ENCODE results near the gene ZNF333.

The ZNF333 gene

DNA sequence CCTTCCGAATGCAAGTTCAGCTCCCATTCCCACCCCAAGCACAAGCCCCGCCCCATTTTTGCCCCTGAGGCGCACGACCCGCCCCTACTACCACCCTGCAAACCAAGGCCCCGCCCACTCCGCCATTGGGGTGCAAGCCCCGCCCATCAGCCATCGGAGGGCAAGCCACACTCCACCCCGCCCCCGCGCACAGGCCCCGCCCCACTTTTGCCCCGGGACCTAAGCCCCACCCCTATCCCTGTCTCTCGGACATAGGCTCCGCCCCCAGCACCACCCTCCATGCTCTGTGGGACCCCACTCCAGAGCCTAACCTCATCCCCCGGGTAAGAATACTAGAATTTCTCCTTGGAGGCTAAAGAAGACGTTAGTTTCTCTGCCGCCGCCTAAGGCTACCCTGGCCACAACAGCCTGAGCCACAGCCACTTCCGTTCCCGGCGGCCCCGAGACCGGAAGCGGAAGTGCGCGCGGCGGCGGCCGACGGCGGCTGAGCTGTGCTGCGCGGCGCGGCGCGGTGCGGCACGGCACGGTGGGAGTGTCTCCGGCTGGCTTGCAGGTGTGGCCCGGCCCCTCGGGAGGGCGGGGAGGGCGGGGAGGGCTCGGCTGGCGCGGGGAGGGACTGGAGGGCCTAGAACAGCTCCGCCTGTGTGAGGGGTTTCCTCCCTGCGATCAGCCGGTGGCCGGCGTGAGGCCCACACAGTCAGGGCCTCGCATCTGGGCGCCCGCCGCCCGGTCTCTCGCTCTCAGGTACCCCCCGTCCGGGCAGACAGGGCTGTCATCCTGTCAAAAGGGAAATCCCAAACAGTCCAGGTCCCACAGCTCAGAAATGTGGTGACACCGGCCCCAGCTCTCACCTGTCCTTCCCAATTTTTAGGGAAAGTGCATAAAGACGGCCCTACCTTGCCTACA lies at the start of gene ZNF333:
Gene ZNF333, plus strand, starts transcription at position 451 of the 906 bp plus-strand sequence. CDS start 3,444 bp downstream, outside the sequence.
- peak; percentile 98 for DNase-seq

DNA sequence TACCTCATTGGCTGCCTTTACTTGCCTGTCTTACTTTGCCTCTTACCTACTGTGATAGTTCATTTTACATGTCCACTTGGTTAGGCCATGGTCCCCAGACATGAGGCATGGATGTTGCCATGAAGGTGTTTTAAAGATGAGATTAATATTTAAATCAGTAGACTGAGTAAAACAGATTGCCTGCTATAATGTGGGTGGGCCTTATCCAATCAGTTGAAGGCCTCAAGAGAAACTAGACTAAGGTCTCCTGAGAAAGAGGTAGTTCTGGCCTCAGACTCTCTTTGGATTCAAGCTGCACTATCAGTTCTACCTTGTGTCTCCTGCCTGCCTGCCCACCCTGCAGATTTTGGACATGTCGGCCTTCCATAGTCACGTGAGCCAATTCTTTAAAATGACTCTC lies 41.3 kb upstream of the ZNF333 start:
- DNase-seq, result no peak

DNA sequence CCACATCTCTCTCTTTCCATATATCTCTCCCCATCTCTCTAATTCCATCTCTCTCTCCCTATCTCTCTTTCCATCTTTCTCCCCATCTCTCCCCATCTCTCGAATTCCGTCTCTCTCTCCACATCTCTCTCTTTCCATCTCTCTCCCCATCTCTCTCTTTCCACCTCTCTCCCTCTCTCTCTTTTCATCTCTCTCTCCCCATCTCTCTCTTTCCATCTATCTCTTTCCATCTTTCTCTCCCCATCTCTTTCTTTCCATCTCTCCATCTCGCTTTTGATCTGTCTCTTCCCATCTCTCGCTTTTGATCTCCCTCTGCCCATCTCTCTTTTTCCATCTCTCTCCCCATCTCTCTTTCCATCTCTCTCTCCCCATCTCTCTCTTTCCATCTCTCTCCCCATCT lies 40.8 kb upstream of the ZNF333 start:
- no peak for DNase-seq

DNA sequence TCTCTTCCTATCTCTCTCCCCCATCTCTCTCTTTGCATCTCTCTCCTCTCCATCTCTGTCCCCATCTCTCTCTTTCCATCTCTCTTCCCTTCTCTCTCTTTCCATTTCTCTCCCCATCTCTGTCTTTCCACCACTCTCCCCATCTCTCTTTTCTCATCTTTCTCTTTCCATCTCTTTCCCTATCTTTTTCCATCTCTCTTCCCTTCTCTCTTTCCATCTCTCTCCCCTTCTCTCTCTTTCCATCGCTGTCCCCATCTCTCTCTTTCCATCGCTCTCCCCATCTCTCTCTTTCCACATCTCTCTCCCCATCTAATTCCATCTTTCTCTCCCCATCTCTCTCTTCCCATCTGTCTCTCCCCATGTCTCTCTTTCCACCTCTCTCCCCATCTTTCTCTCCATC lies 39.7 kb upstream of the ZNF333 start:
- DNase-seq, result no peak

DNA sequence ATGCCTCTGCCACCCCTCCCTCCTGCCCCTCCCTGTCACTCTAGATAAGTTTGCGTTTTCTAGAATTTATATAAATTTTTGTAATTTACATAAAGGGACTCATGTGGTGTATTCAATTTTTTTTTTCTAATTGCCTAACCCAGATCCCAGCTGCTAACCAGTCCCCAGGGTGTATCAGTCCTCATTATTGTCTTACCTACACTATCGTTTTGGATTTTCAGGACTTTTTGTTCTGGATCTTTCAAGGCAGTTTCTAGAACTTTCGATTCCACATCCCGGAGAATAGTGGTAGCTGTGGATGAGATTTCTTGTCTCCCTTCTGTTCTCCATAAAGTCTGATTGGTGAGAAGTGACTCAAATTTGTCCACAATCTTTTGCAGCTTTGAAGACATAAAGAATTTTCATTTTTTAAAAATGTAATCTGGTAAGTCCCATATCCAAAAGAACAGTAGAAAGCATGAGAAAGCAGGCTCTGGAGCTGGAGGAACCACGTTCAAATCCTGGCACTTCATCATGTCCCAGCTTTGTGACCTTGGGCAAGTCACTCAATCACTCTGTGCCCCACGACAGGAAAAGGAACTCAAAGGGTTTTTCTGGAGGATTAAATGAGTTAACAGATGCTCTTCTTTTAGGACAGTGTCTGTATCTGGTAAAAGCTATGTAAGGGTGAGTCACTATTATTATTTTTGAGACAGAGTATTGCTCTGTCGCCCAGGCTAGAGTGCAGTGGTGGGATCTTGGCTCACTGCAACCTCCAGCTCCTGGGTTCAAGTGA lies 34.9 kb upstream of the ZNF333 start:
- DNase-seq, result no peak

DNA sequence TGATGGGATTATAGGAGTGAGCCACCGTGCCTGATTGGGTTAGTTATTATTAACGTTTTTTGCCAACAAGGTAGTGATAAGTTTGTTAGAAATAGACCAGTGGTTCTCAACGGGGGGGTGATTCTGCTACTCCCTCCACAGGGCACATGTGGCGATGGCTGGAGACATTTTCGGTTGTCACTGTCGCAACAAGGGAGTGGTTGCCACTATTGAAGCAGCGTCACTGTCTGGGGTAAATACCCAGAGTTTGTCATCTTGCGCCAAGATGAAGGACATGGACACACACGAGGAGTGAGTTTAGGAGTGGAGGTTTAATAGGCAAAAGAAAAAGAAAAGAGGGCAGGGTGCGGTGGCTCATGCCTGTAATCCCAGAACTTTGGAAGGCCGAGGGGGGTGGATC lies 34.1 kb upstream of the ZNF333 start:
- no peak for DNase-seq

DNA sequence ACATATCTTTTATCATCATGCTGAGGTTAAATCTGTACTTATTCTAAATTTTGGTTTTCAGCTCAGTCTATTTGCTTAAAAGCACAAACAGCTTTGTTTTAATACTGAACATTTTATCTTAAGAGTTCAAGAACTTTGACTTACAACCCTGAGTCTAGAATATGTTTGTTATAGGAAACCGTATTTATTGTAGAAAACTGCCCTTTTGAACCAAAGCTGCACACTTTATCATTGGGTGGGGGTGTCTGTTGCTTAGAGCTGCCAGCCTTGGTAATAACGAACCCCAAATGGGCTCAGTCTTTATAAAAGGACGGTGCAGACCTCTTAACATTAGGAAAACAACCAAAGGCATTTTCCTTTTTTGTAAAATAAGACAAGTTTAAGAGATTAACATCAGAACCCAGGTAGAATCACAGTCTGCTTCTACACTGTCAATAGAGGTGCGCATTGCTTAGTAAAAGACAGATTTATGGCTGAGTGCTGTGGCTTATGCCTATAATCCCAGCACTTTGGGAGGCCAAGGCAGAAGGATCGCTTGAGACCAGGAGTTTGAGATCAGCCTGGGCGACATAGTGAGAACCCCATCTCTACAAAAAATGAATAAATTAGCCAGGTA lies 29.9 kb upstream of the ZNF333 start:
- no peak for DNase-seq

DNA sequence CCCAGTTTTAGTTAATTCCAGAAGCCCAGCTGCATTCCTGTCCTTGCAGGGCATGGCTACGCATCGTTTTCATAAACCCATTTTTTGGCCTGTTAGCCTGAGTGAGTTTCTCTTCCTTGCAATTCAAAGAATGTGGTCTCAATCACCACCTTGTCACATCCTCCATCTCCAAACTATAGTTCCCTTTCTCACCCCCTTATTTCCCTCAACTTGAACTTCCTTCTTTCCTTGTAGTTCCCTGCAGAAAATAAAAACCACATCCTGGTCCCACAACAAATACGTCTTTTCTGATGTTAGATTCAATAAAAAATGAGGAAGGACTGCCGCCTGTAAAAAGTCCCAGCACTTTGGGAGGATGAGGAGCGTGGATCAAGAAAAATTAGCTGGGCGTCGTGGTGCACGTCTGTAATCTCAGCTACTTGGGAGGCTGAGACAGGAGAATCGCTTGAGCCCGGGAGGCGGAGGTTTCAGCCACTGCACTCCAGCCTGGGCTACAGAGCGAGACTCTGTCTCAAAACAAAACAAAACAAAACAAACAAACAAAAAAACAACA lies 28.4 kb upstream of the ZNF333 start:
- no peak for DNase-seq

DNA sequence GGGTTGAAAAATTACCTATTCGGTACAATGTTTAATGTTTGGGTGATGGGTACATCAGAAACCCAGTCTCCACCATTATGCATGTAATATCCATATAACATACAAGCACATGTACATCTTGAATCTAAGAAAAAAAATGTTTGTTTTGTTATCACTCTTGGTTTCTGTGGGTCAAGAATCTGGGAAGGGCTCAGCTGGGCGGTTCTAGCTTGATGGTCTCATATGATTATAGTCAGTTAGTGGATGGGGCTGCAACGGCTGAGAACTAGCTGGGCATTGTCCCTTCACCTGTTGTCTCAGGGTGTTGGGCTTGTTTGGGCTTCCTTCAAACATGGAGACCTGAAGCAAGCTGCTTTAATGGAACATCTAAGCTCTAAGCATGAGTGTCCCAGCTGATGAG lies 19.9 kb upstream of the ZNF333 start:
- DNase-seq, result no peak

DNA sequence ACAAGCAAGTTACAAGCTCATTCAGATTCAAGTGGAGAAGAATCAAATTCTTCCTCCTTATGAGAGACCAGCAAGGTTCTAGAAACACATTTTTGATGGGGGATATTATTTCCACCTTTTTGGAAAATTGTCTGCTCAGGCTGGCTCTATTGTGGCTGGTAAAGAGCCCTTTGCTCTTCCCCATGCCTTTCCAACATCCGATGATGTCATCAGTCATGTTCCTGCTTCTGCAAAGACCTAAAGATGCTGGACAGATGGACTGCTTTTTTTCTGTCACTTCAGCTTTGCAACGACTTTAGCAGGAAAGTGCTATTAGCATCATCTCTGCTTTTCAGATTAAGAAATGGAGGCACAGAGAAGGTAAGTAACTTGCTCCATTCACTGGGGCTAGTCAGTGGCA lies 19.4 kb upstream of the ZNF333 start:
- DNase-seq, result no peak

DNA sequence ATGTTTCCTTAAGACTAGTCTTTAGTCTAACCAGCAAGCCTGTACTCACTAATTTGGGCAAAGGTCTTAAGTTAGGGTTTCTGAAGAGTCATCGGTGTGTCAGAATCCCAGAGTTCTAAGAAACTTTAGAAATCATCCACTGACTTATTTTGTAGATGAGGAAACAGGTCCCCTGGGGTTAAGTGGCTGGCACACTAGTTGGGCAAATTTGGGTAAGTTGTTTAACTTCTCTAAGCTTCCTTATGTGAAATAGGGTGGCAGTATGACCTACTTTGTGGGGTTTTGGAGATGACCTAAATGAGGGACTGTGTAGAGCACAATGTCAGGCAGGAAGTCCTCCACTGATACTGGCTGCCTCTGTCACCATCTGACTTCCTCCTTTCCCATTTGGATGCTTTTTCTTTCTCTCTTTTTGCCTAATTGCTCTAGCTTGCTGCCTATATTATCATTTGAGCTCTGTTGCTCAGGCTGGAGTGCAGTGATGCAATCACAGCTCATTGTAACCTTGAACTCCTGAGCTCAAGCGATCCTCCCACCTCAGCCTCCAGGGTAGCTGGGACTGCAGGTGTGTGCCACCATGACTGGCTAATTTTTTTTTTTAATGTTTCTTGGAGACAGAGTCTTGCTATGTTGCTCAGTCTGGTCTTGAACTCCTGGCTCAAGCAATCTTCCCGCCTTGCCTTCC lies 17.5 kb upstream of the ZNF333 start:
- no peak for DNase-seq

DNA sequence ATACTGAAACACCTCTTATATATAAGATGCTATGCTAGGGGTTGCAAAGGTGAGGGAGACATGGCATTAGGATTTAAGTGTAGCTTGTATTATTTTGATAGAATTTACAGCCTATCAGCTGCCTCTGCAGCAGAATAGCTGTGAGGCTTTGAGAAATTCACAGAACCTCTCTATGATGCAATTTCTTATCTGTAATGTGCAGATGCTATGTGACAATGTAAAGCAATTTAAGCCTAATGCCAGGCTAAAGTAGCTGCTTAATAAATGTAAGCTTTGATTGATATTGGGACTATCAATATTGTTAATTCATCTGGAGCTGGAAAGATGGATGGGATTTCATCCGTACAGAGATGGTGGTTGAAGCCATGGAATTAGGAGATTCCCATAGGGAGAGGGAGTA lies 16.8 kb upstream of the ZNF333 start:
- no peak for DNase-seq

DNA sequence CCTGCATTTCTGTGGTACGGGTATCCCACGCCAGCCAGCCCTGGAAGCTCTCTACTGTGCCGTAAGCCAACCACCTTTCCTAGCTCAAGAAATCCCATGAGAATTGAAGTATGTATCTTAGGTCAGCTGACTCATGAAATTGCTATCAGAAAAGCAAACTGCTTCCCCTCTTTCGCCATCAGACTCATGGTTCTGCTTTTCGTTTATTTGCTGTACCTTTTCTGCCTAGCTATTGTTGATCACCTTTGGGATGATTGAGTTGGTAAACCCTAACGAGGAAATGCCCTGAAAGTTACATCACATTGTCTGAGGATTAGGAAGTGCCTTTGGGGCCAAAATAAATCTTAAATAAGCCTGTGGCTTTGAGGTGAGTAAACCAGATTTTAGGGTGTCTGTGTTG lies 15.1 kb upstream of the ZNF333 start, which contains the start of gene ADGRE3:
Gene ADGRE3, minus strand, starts transcription at position 81 of the 400 bp plus-strand sequence. Its CDS starts 74 bp downstream, at position 7.
- DNase-seq, result no peak

DNA sequence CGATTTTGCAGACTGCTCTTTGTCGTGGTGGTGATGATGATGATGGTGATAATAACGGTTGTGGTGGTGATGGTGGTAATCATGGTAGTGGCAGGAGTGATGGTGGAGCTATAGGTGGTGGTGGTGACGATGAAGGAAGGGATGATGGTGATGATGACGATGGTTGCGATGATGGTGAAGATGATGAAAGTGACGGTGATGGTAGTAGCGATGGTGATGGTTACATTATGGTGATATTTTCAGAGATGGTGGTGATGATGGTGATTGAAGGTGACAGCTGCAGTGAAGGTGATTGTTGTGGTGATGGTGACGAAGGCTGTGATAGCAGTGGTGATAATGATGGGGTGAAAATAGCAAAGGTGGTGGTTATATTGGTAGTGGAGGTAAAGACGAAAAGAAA lies 13.1 kb upstream of the ZNF333 start:
- no peak for DNase-seq

DNA sequence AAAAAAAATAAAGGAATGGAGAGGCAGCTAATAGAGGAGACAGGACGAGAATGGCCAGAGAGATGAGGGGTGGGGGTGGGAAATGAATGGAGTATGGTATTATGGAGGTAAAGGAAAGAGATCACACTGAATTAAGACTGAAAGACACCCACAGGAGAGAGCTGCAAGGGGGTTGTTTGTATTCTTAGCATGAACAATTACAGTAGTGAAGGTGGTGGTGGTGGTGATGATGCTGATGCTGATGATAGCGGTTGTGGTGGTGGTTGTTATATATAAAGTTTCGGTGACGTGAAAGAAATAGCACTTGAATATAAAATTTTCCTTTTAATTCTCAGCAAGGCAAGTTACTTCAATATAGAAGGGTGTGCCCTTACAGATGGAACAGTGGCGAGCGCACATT lies 12.4 kb upstream of the ZNF333 start:
- peak; percentile 20 for DNase-seq

DNA sequence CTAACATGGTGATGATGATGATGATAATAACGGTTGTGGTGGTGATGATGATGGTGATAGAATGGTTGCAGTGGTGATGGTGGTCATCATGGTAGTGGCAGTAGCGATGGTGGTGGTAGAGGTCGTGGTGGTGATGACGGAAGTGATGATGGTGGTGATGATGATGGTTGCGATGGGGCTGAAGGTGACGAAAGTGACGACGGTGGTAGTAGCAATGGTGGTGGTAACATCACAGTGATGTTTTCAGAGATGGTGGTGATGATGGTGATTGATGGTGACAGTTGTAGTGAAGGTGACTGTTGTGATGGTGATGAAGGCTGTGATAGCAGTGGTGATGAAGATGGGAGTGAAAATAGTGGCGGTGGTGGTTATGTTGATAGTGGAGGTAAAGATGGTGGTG lies 11.6 kb upstream of the ZNF333 start:
- DNase-seq, result no peak

DNA sequence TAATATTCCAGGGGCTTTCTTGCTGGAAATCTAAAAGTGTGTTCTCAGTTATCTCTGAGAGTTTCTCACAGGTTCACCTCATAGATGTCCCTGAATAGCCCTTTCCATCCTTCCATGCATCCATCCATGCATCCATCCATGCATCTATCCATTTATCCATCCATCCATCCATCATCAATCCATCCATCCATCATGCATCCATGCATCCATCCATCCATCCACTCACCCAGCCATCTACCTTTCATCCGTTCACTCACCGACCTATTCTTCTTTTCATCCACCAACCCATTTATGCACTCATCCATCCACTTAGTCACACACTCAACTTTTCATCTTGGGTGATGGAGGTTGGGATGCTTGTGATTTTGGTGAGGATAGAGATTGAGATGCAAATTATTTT lies 7.8 kb upstream of the ZNF333 start:
- DNase-seq, result no peak

DNA sequence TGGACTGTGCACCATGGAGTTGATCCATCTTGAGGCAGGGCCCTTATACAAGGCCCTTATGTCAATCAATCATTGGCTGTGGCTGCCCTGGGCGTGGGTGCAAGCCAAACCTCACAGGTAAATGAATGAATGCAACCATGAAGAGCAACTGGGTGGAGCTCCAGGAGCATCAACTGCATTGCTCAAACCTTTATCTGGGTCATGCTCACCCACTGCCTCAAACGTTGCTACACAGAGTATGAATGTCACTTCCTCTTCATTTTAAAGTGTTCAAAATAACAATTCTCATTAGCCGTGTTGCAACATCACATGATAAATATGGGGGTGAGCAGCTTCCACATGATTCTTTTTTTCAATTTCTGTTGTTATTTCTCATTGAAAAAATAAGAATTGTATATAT lies 6.4 kb upstream of the ZNF333 start:
- peak; percentile 13 for DNase-seq

DNA sequence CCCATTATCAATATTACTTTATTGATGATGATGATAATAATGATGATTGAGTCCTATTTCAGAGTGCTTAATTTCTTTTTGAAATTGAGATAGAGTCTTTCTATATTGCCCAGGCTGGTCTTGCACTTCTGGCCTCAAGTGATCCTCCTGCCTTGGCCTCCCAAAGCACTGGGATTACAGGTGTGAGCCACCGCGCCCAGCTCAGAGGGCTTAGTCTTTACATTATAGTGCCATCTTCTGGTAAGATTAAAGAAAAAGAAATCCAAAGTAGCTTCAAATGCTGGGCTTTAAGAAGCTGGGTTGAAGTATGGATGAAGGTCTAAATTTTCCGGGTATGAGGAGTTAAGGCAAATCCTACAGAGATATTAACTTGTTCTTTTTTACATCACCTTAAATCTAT lies 3.4 kb upstream of the ZNF333 start:
- DNase-seq, result peak; percentile 33

DNA sequence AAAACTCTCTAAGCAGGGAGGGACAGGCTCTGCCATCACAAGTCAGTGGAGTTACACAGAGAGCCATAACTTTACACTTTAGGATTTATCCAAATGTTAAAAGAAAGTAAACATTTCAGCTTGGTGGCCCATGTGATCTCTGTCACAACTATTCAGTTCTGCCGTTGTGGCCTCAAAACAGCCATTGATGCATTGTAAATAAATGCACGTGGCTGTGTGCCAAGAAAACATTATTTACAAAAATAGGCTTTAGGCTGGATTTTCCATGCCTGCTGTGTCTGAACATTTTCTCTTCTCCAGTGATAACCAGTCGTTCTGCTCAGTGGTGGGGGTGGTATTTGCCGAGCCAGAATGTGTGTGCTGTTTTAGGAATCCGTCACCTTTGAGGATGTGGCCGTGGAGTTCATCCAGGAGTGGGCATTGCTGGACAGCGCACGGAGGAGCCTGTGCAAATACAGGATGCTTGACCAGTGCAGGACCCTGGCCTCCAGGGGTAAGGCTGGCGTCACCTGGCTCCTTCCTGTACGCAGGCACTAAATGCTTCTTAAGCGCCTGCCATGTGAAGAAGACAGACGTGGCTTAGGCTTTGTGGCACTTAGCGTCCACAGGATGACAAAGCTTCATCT lies 4.9 kb downstream of the ZNF333 start:
- DNase-seq, result no peak

DNA sequence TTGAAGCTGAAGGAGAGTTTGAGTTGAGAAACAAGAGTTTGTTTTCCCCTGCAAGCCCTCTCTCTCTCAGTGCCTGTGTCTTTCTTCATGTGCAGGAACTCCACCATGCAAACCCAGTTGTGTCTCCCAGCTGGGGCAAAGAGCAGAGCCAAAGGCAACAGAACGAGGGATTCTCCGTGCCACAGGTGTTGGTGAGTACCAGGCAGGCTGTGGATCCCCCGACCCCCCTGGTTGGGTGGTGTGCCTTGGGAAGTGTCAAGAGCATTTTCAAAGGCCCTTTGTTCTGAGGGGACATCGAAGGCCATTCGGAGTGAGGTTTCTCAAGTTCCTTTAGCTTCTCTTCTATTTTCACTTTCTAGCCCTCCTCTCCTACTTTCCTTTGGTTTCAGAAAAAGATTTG lies 5.6 kb downstream of the ZNF333 start:
- DNase-seq, result no peak

DNA sequence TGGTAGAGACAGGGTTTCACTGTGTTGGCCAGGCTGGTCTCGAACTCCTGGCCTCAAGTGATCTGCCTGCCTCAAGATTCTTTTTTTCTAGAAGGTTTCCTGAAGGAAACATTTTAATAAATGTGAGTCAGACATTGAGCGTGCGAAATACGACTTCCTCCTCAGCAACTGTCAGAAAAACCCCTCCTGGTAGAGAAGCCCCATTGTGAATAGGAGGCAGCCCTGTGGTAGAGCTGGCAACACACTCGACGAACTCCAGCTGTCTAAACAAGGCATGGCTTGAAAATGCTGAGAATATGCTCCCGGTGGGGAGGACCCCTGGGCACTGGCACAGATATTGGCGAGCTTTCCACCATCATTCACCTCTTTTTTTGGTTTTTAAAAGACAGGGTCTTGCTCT lies 9.8 kb downstream of the ZNF333 start:
- no peak for DNase-seq

Data from activated naive CD4-positive, alpha-beta T cell treated with Interleukin-2 at 50 U/mL for 16 hours (primary cell).